H1 (cell line): ENCODE results near the gene MYO1F. TPM values are rescaled to one million over a fixed set of nuclear protein-coding genes. Genes with fewer than 3 reads are reported as not detected.

Source experiments
- ASH2L ChIP-seq: fragments of 200-600, 300-600 bp; sonication (generic); IDR thresholded peaks from one replicate; pipeline ENCODE4 v1.7.1; 2017; ENCODE audit warnings: low read length
- ATF2 ChIP-seq: IDR thresholded peaks from 2 replicates; pipeline ENCODE4 v1.6.1; 2012; ENCODE audit warnings: low read length, inconsistent platforms
- ATF3 ChIP-seq: IDR thresholded peaks from 2 replicates; pipeline ENCODE4 v1.6.1; 2011; ENCODE audit warnings: low read depth, mild to moderate bottlenecking, low read length; ENCODE audit not compliant: insufficient read depth
- CBX5 ChIP-seq: fragments of 300-800, 300-1000 bp; sonication (generic); IDR thresholded peaks from 2 replicates; pipeline ENCODE4 v1.7.1; 2016; ENCODE audit warnings: antibody characterized with exemption, low read length, low read depth
- CREB1 ChIP-seq: IDR thresholded peaks from 2 replicates; pipeline ENCODE4 v1.6.1; 2012; ENCODE audit warnings: inconsistent platforms
- HDAC2 ChIP-seq, 2 experiments: fragments of 300-600 bp in 1 of 2; sonication (generic) in 1 of 2; IDR thresholded peaks; 2 replicates each; pipeline ENCODE4 v1.6.1; 2011 to 2012; ENCODE audit warnings: low read depth in 2 of 2, low read length in 2 of 2, mild to moderate bottlenecking in 2 of 2, moderate library complexity in 2 of 2, borderline replicate concordance in 1 of 2, inconsistent platforms in 1 of 2
- HDAC6 ChIP-seq: IDR thresholded peaks from one replicate; pipeline ENCODE4 v1.7.1; 2012; ENCODE audit warnings: low read depth, mild to moderate bottlenecking, inconsistent platforms, low read length, moderate library complexity
- JUND ChIP-seq: IDR thresholded peaks from 2 replicates; pipeline ENCODE4 v1.6.1; 2011; ENCODE audit warnings: mild to moderate bottlenecking, improper control_type of control experiment, low read length
- KDM4A ChIP-seq: IDR thresholded peaks from one replicate; pipeline ENCODE4 v1.7.1; 2012; ENCODE audit warnings: low read depth, mild to moderate bottlenecking, moderate library complexity, low read length, inconsistent platforms; ENCODE audit not compliant: severe bottlenecking
- MAX ChIP-seq: IDR thresholded peaks from 2 replicates; pipeline ENCODE4 v1.6.1; 2012; ENCODE audit warnings: inconsistent platforms
- NRF1 ChIP-seq: IDR thresholded peaks from 2 replicates; pipeline ENCODE4 v1.6.1; 2011; ENCODE audit warnings: mild to moderate bottlenecking, low read depth, low read length, improper control_type of control experiment
- PHF8 ChIP-seq: fragments of 200-600 bp; sonication (generic); conservative IDR thresholded peaks from 2 replicates; pipeline ENCODE4 v1.7.1; 2012; ENCODE audit warnings: low read depth, mild to moderate bottlenecking, inconsistent platforms, low read length, moderate library complexity
- POLR2A ChIP-seq, 2 experiments: IDR thresholded peaks; 1 replicate in 1 of 2; 2 replicates in 1 of 2; pipeline ENCODE4 v1.6.1; 2011; ENCODE audit warnings: low read depth in 2 of 2, low read length in 2 of 2, mild to moderate bottlenecking in 2 of 2; ENCODE audit errors: control extremely low read depth in 1 of 2
- POLR2AphosphoS5 ChIP-seq: IDR thresholded peaks from 2 replicates; pipeline ENCODE4 v1.6.1; 2011; ENCODE audit warnings: low read depth, low read length
- RFX5 ChIP-seq: IDR thresholded peaks from 2 replicates; pipeline ENCODE4 v1.6.1; 2011; ENCODE audit warnings: low read depth, low read length, improper control_type of control experiment, borderline replicate concordance
- SIN3A ChIP-seq, 2 experiments: IDR thresholded peaks in 1 of 2; conservative IDR thresholded peaks in 1 of 2; 2 replicates each; pipeline ENCODE4 v1.6.1; 2011 to 2012; ENCODE audit warnings: low read length in 2 of 2, improper control_type of control experiment in 1 of 2, low read depth in 1 of 2, mild to moderate bottlenecking in 1 of 2
- SP1 ChIP-seq: IDR thresholded peaks from 2 replicates; pipeline ENCODE4 v1.6.1; 2011; ENCODE audit warnings: low read depth, low read length
- SRF ChIP-seq: IDR thresholded peaks from 2 replicates; pipeline ENCODE4 v1.6.1; 2011; ENCODE audit warnings: mild to moderate bottlenecking, low read depth, low read length, moderate library complexity
- TAF7 ChIP-seq: optimal IDR thresholded peaks from 2 replicates; pipeline ENCODE3; 2011; ENCODE audit warnings: low read depth, mild to moderate bottlenecking, inconsistent platforms, low read length, moderate library complexity, borderline replicate concordance
- TCF12 ChIP-seq: IDR thresholded peaks from 2 replicates; pipeline ENCODE4 v1.6.1; 2011; ENCODE audit warnings: low read depth, mild to moderate bottlenecking, low read length
- YY1 ChIP-seq: IDR thresholded peaks from 2 replicates; pipeline ENCODE4 v1.6.1; 2011; ENCODE audit warnings: low read depth, mild to moderate bottlenecking, low read length
- polyA plus RNA-seq, 7 experiments: library from polyadenylated mRNA; depleted of rRNA in 3 of 7; stranded (reverse) in 5 of 7; unstranded in 2 of 7; fragments of >200 nt in 5 of 7; fragments of 200-250 nt in 2 of 7; gene quantifications; 1 replicate in 5 of 7; 2 replicates in 1 of 7; 4 replicates in 1 of 7; pipeline versions ENCODE4 v1.2.1 to v1.2.3, GENCODE V29; 2011 to 2013; ENCODE audit warnings: missing spikeins in 2 of 7, mixed read lengths in 2 of 7
- total RNA-seq: library from RNA; stranded (reverse); fragmentation: NEBNext Ultra II Directional; extraction: Animal tissue kit (Norgen Biotek cat#: 25700); gene quantifications from 2 replicates; pipeline ENCODE4 v1.2.1, GENCODE V29; 2021

MYO1F gene
- total and polyA plus RNA-seq, 2 of the 8 experiments (the other 6 are each of a cell fraction or from before 2014, with no cell fraction given) = 1.4 to 4.6 TPM

GRCh38 chr19:8513687-8514504 lies 63.3 kb downstream of the MYO1F start, which contains the start of gene ZNF414 (continued):
- TF ChIP-seq NRF1 = peak; percentile 23; the same call in 1 of the 2 replicates
- no peak for TF ChIP-seq CBX5
- peak; percentile 67 for TF ChIP-seq SRF
- peak; percentile 37; the same call in 1 of the 2 replicates for TF ChIP-seq MAX
- TF ChIP-seq CREB1 = peak; percentile 85
- TF ChIP-seq PHF8 = peak; percentile 89
- peak; percentile 84 for TF ChIP-seq YY1
- TF ChIP-seq TAF7 = peak; percentile 76
- 0 out of 2 replicates have a peak, but pooled peaks have one; percentile 40 for TF ChIP-seq SP1
- no peak for TF ChIP-seq ATF3
- no peak for TF ChIP-seq RFX5
- peak; percentile 61 for TF ChIP-seq KDM4A
- TF ChIP-seq TCF12 = no peak
- TF ChIP-seq HDAC6 = no peak
- no peak for TF ChIP-seq JUND
- no peak for TF ChIP-seq ATF2
- peak; percentile 46 to 64; a peak in 1 of 4 replicates for TF ChIP-seq SIN3A (conservative IDR thresholded peaks at IDR 0.05 in 1 of 2, IDR thresholded peaks at IDR 0.05 in 1 of 2; ENCODE audit: low read depth in 1 of 2, low read length in 2 of 2)
- TF ChIP-seq POLR2A (IDR thresholded peaks at IDR 0.05; ENCODE audit: control extremely low read depth in 1 of 2, low read depth in 2 of 2, low read length in 2 of 2) = peak; percentile 93 to 96
- TF ChIP-seq HDAC2 (IDR thresholded peaks at IDR 0.05; ENCODE audit: borderline replicate concordance in 1 of 2, low read depth in 2 of 2, low read length in 2 of 2) = peak in 1 of 2 experiments; percentile 15; a peak in 1 of 4 replicates
- TF ChIP-seq ASH2L = peak; percentile 52
- peak; percentile 99 for TF ChIP-seq POLR2AphosphoS5
